OCI-LY3 (cell line): ENCODE data around the gene SLX9.

ENCODE experiments used
- H2AFZ ChIP-seq: fragments of 200-600, 300-600 bp; shearing (Covaris generic); 2 replicates; pipeline ENCODE4 v1.6.0; 2014; ENCODE audit warnings: antibody characterized with exemption, low read depth, low read length
- H3K27ac ChIP-seq: fragments of 200-600, 300-600 bp; sonication (generic); 2 replicates; pipeline ENCODE4 v1.5.1; 2014; ENCODE audit warnings: mild to moderate bottlenecking, low read length, moderate library complexity, mixed read lengths
- H3K27me3 ChIP-seq: fragments of 200-600, 300-600 bp; sonication (generic); 2 replicates; pipeline ENCODE4 v1.6.1; 2014; ENCODE audit warnings: low read depth, low read length, mixed read lengths
- H3K36me3 ChIP-seq: fragments of 200-600, 300-600 bp; sonication (generic); replicated peaks from 2 replicates; pipeline ENCODE3; 2014; ENCODE audit warnings: low read depth, low read length, mixed read lengths
- H3K4me1 ChIP-seq: fragments of 300-600, 200-600 bp; sonication (generic); 2 replicates; pipeline ENCODE4 v1.6.1; 2014; ENCODE audit warnings: low read length, mixed read lengths
- H3K4me2 ChIP-seq: fragments of 200-600, 300-600 bp; sonication (generic); 2 replicates; pipeline ENCODE4 v1.6.1; 2014; ENCODE audit warnings: low read length, mixed read lengths
- H3K4me3 ChIP-seq: fragments of 300-600, 200-600 bp; sonication (generic); 2 replicates; pipeline ENCODE4 v1.5.1; 2014; ENCODE audit warnings: antibody characterized with exemption, mild to moderate bottlenecking, low read length, moderate library complexity
- H3K79me2 ChIP-seq: fragments of 300-600, 200-600 bp; shearing (Covaris generic); 2 replicates; pipeline ENCODE4 v1.6.1; 2014; ENCODE audit warnings: mild to moderate bottlenecking, low read length, mixed read lengths
- H3K9ac ChIP-seq: fragments of 300-600, 200-600 bp; shearing (Covaris generic); 2 replicates; pipeline ENCODE4 v1.6.0; 2014; ENCODE audit warnings: mild to moderate bottlenecking, low read length, moderate library complexity
- H3K9me3 ChIP-seq: fragments of 200-600, 300-600 bp; shearing (Covaris generic); 2 replicates; pipeline ENCODE4 v1.6.1; 2014; ENCODE audit warnings: low read length, mixed read lengths; ENCODE audit not compliant: insufficient read depth
- H4K20me1 ChIP-seq: fragments of 200-600, 300-600 bp; sonication (generic); 2 replicates; pipeline ENCODE4 v1.6.1; 2016; ENCODE audit warnings: low read length, mixed read lengths; ENCODE audit not compliant: insufficient read depth
- EZH2phosphoT487 ChIP-seq: fragments of 200-600 bp; shearing (Covaris generic); IDR thresholded peaks from 2 replicates; pipeline ENCODE4 v1.6.1; 2018; ENCODE audit warnings: antibody characterized with exemption, mixed run types, low read depth
- TF ChIP-seq, protein P1 (sequence below): fragments of 200-600, 300-600 bp; sonication (generic); IDR thresholded peaks from 2 replicates; pipeline ENCODE4 v1.5.1; 2014; ENCODE audit warnings: antibody characterized with exemption, low read length, low read depth

SLX9 gene

DNA sequence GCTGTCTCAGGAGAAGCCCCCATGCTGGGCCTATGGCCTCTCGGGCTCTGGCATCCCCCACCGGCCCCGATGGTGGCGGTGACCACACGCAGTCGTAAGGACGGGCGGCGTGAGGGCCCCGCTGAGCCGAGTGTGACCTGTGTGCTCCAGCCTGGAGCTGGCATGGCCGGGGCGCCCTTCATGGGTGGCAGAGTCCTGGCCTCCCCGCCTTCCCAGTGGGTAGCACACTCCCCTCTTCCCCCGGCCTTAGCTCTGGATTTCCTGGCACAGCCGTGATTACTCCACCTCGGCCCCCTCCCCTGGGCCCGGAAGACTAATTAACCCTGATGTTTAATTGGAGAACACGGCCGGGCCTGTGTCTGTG lies 44.6 kb downstream of the SLX9 start:
- no peaks in the 10 kb centered on the region for H3K27me3 ChIP-seq
- H2AFZ ChIP-seq: no peak overlapping the region
- H3K27ac ChIP-seq: no peak overlapping the region
- no peak overlapping the region for H3K4me3 ChIP-seq
- no peak for TF ChIP-seq EZH2phosphoT487
- TF ChIP-seq, protein P1, sequence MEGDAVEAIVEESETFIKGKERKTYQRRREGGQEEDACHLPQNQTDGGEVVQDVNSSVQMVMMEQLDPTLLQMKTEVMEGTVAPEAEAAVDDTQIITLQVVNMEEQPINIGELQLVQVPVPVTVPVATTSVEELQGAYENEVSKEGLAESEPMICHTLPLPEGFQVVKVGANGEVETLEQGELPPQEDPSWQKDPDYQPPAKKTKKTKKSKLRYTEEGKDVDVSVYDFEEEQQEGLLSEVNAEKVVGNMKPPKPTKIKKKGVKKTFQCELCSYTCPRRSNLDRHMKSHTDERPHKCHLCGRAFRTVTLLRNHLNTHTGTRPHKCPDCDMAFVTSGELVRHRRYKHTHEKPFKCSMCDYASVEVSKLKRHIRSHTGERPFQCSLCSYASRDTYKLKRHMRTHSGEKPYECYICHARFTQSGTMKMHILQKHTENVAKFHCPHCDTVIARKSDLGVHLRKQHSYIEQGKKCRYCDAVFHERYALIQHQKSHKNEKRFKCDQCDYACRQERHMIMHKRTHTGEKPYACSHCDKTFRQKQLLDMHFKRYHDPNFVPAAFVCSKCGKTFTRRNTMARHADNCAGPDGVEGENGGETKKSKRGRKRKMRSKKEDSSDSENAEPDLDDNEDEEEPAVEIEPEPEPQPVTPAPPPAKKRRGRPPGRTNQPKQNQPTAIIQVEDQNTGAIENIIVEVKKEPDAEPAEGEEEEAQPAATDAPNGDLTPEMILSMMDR: no peak
- H3K79me2 ChIP-seq: no peaks in the 10 kb centered on the region
- no peak overlapping the region for H3K9ac ChIP-seq
- H4K20me1 ChIP-seq: no peaks in the 10 kb centered on the region
- H3K4me1 ChIP-seq: no peaks in the 10 kb centered on the region
- no peak overlapping the region for H3K4me2 ChIP-seq
- H3K36me3 ChIP-seq: no peaks in the 10 kb centered on the region
- no peaks in the 10 kb centered on the region for H3K9me3 ChIP-seq

DNA sequence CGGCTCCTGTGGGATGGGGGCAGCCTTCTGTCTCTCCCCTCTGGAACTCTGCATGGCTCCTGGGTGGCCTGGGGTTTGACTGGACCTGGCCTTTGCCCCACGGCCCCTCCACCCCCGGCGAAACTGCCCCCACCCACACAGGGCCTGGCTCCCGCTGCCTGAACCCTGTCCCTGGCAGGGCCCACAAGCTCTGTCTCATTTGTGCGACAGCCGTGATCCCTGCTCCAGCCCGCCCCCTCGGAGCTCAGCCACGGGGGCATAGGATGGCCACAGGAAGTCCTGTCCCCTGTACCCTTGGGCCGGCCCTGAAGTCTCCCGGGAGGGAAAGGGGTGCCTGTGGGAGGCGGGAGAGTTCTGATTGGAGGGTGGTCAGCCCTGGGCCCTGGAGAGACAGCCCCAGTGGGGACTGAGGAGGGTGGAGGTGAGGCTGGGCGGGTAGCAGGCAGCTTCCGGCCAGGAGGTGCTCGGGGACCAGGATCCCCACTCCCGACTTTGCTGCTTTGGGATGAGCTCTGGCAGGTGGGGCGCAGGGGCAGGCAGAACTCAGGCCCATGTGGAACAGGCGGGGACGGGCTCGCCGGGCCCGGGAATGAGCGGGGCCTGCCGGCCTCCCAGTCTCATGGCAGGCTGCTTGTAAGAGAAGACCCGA lies 45.1 kb downstream of the SLX9 start:
- TF ChIP-seq, protein P1: no peak
- no peak for TF ChIP-seq EZH2phosphoT487
- no peak overlapping the region for H3K9ac ChIP-seq

DNA sequence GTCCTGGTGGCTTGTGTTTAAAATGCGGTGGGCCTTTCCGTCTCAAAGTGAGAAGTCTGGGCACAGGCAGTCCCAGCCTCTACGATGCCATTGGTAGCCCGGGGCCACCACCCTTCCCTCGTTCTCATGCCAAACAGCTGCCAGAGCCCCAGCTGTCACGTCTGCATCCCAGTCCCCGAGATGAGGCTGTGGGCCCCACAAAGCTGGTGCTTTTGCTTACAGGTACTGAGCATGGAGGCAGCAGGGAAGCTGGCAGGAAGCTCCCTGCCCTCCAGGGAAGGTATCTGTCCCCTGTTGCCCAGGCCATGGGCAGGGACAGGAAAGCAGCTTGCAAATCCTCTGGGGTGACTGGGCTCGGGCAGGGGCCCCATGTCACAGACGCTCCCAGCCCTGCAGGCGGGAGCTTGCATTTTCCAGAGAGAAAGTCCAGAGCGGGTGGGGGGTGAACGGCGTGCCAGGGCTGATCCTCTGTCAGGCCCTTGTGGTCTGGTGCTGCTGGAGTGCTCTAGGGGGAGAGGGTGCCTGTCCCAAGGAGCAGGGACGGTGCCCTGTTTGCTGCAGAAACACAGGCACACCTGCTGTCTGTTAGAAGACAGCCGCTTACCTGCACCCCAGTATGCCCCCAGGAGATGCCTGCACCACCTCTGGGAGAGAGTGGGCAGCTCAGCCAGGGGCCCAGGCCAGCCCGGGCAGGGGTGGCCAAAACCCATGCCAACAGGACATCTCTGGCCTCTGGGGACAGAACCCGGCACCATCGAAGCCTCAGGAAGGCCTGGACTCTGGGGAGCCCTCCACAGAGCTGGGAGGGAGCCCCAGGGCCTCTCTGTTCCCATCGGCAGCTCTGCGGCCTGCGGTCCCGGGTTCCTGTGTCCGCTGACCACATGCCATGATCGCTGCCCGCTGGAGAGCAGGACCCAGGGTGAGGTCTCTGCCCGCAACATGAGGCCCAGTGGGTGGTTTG lies 45.9 kb downstream of the SLX9 start:
- H2AFZ ChIP-seq: no peak overlapping the region
- H3K36me3 ChIP-seq: no peaks in the 10 kb centered on the region
- no peaks in the 10 kb centered on the region for H3K9me3 ChIP-seq
- H3K9ac ChIP-seq: no peak overlapping the region
- H3K4me3 ChIP-seq: no peak overlapping the region
- H3K4me2 ChIP-seq: no peak overlapping the region
- no peaks in the 10 kb centered on the region for H3K27me3 ChIP-seq
- H4K20me1 ChIP-seq: no peaks in the 10 kb centered on the region
- H3K27ac ChIP-seq: no peak overlapping the region
- H3K79me2 ChIP-seq: no peaks in the 10 kb centered on the region
- no peaks in the 10 kb centered on the region for H3K4me1 ChIP-seq
- TF ChIP-seq, protein P1: no peak
- TF ChIP-seq EZH2phosphoT487: no peak

More for the DNA sequence above, 45.1 kb downstream of the SLX9 start:
- Histone ChIP-seq H4K20me1 (no peaks in the 10 kb centered on the region), H3K4me1 (no peaks in the 10 kb centered on the region), H3K4me2 (no peak overlapping the region), H3K27me3 (no peaks in the 10 kb centered on the region), H3K36me3 (no peaks in the 10 kb centered on the region), H3K9me3 (no peaks in the 10 kb centered on the region), H3K79me2 (no peaks in the 10 kb centered on the region), H3K27ac (no peak overlapping the region), H2AFZ (no peak overlapping the region), H3K4me3 (no peak overlapping the region)

DNA sequence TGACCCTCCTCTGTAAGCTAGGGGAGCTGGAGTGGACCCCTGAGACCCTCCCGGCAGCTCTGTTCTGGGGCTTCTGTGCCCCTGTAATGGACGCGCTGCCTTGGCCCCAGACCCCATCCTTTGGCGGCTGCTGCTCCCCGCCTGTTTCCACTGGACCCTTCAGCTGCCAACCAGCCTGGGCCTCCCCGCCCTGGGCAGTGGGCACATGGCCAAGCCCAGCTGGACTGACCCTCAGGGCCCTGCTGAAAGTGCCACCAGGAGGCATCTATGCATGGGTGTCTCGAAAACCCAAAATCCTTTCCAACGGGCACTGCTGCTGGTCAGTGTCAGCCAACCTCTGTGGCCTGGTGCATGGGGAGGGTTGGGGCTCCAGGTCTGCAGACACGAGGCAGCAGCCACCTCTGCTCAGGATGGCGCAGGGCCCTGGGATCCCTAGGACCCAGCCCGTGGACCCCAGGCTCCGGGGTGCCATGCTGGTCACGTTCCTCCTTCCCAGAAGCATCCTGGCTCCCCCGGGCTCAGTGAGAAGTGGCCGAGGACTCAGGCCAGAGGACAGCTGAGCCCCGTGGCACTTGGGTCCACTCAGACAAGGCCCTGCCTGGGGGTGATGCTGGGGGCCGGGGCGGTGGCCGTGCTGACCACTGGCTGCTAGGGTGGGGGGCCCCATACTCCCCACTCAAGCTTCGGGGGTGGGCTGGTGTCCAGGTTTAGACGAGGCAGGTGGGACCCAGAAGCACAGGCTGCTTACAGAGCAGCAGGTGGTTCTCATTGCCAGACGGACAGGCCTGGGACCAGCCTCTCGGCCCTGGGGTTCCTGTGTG lies 46.9 kb downstream of the SLX9 start:
- H3K4me2 ChIP-seq: no peak overlapping the region

More for the DNA sequence above, 46.9 kb downstream of the SLX9 start:
- H3K36me3 ChIP-seq: no peaks in the 10 kb centered on the region
- TF ChIP-seq, protein P1: no peak
- no peak for TF ChIP-seq EZH2phosphoT487
- H3K9me3 ChIP-seq: no peaks in the 10 kb centered on the region
- no peak overlapping the region for H2AFZ ChIP-seq
- H3K9ac ChIP-seq: no peak overlapping the region
- H3K79me2 ChIP-seq: no peaks in the 10 kb centered on the region
- no peaks in the 10 kb centered on the region for H4K20me1 ChIP-seq
- no peak overlapping the region for H3K4me3 ChIP-seq
- no peaks in the 10 kb centered on the region for H3K4me1 ChIP-seq
- H3K27ac ChIP-seq: no peak overlapping the region
- no peaks in the 10 kb centered on the region for H3K27me3 ChIP-seq
